Fibroblast of skin of left biceps (primary cell): ENCODE results near the gene BEND5.

Source experiments
- DNase-seq, 2 experiments: peaks; one replicate each; pipeline ENCODE4 v3.0.0-alpha.2; 2013; ENCODE audit warnings: low read depth in 2 of 2

BEND5 gene

GRCh38 chr1:48761986-48762385 lies 14.7 kb downstream of the BEND5 start:
- peak in 1 of 2 experiments; percentile 10 for DNase-seq

GRCh38 chr1:48761411-48761810 lies 15.3 kb downstream of the BEND5 start:
- DNase-seq = peak; percentile 48 to 54

- no peak for DNase-seq
Measured at GRCh38 chr1:48760857-48761256, 15.8 kb downstream of the BEND5 start.

- DNase-seq = no peak
Measured at GRCh38 chr1:48758976-48759375, 17.7 kb downstream of the BEND5 start.

- DNase-seq = no peak
Measured at GRCh38 chr1:48757363-48757762, 19.3 kb downstream of the BEND5 start.

GRCh38 chr1:48756683-48757316 lies 19.9 kb downstream of the BEND5 start:
- DNase-seq = no peak

GRCh38 chr1:48753293-48753692 lies 23.4 kb downstream of the BEND5 start:
- no peak for DNase-seq

GRCh38 chr1:48750109-48750508 lies 26.6 kb downstream of the BEND5 start:
- no peak for DNase-seq

GRCh38 chr1:48749068-48749467 lies 27.6 kb downstream of the BEND5 start:
- no peak for DNase-seq

- no peak for DNase-seq
Measured at GRCh38 chr1:48746906-48747305, 29.8 kb downstream of the BEND5 start.

- no peak for DNase-seq
Measured at GRCh38 chr1:48744032-48744431, 32.7 kb downstream of the BEND5 start.

GRCh38 chr1:48743480-48743879 lies 33.2 kb downstream of the BEND5 start:
- no peak for DNase-seq

- DNase-seq = no peak
Measured at GRCh38 chr1:48741380-48741779, 35.3 kb downstream of the BEND5 start.

GRCh38 chr1:48740621-48741020 lies 36.1 kb downstream of the BEND5 start:
- DNase-seq = no peak

- DNase-seq = no peak
Measured at GRCh38 chr1:48739091-48739490, 37.6 kb downstream of the BEND5 start.

- DNase-seq = no peak
Measured at GRCh38 chr1:48738356-48738755, 38.3 kb downstream of the BEND5 start.

GRCh38 chr1:48735796-48736195 lies 40.9 kb downstream of the BEND5 start:
- DNase-seq = no peak

- DNase-seq = no peak
Measured at GRCh38 chr1:48730164-48730910, 46.4 kb downstream of the BEND5 start.

GRCh38 chr1:48728584-48728983 lies 48.1 kb downstream of the BEND5 start:
- DNase-seq = no peak

GRCh38 chr1:48726557-48727215 lies 50.0 kb downstream of the BEND5 start:
- DNase-seq = no peak

- DNase-seq = no peak
Measured at GRCh38 chr1:48726139-48726538, 50.6 kb downstream of the BEND5 start.

- DNase-seq = peak in 1 of 2 experiments; percentile 9
Measured at GRCh38 chr1:48725341-48726046, 51.2 kb downstream of the BEND5 start.
